Measurements from ENCODE around the gene TMEM170A.
"Not testable (repeated sequence)": the region's sequence is repeated elsewhere in the genome, so short reads cannot be mapped to it uniquely, and the experiment has no call there.

TMEM170A gene

GRCh38 chr16:75464122-75464918 is at the start of gene TMEM170A:
Gene TMEM170A (minus strand): TSS chr16:75464689. CDS start chr16:75464600, 89 bp downstream.
- DNase-seq: peak; percentile 100
- in situ Hi-C loops (cut with MboI; ENCODE audit: low pct_unique_long_range_greater_than_20kb, low sequenced_read_pairs): no loop called here

- peak; percentile 57 for DNase-seq
- in situ Hi-C loops (cut with MboI; ENCODE audit: low pct_unique_long_range_greater_than_20kb, low sequenced_read_pairs): no loop called here
Measured at GRCh38 chr16:75506574-75506973, 42.1 kb upstream of the TMEM170A start.

GRCh38 chr16:75506107-75506506 is 41.6 kb upstream of the TMEM170A start:
- in situ Hi-C loops (cut with MboI; ENCODE audit: low pct_unique_long_range_greater_than_20kb, low sequenced_read_pairs): no loop called here
- DNase-seq: no peak

GRCh38 chr16:75503801-75504200 is 39.3 kb upstream of the TMEM170A start:
- in situ Hi-C loops (cut with MboI; ENCODE audit: low pct_unique_long_range_greater_than_20kb, low sequenced_read_pairs): no loop called here

GRCh38 chr16:75502916-75503605 is 38.6 kb upstream of the TMEM170A start:
- in situ Hi-C loops (cut with MboI; ENCODE audit: low pct_unique_long_range_greater_than_20kb, low sequenced_read_pairs): no loop called here
- no peak for DNase-seq

More at GRCh38 chr16:75503801-75504200, 39.3 kb upstream of the TMEM170A start:
- DNase-seq: no peak

GRCh38 chr16:75501820-75502219 is 37.3 kb upstream of the TMEM170A start:
- DNase-seq; in situ Hi-C loops (cut with MboI; ENCODE audit: low pct_unique_long_range_greater_than_20kb, low sequenced_read_pairs): not testable (repeated sequence)

- DNase-seq: no peak
- in situ Hi-C loops (cut with MboI; ENCODE audit: low pct_unique_long_range_greater_than_20kb, low sequenced_read_pairs): no loop called here
Measured at GRCh38 chr16:75501359-75501758, 36.9 kb upstream of the TMEM170A start.

GRCh38 chr16:75498605-75499322 is 34.3 kb upstream of the TMEM170A start:
- DNase-seq: not testable (repeated sequence)
- in situ Hi-C loops (cut with MboI; ENCODE audit: low pct_unique_long_range_greater_than_20kb, low sequenced_read_pairs): loop anchor here (25.0 kb wide), 1 partner anchor 264 kb away; no protein-coding TSS in a partner anchor

- in situ Hi-C loops (cut with MboI; ENCODE audit: low pct_unique_long_range_greater_than_20kb, low sequenced_read_pairs): loop anchor here (25.0 kb wide), 1 partner anchor 265 kb away; no protein-coding TSS in a partner anchor
Measured at GRCh38 chr16:75497558-75497957, 33.1 kb upstream of the TMEM170A start.

GRCh38 chr16:75495076-75495674 is 30.7 kb upstream of the TMEM170A start, which contains the start of gene CHST6:
Gene CHST6 (minus strand): TSS chr16:75495441. CDS start chr16:75479828, 15,613 bp downstream.
- DNase-seq: no peak
- in situ Hi-C loops (cut with MboI; ENCODE audit: low pct_unique_long_range_greater_than_20kb, low sequenced_read_pairs): loop anchor here (25.0 kb wide), 1 partner anchor 267 kb away; no protein-coding TSS in a partner anchor

More at GRCh38 chr16:75497558-75497957, 33.1 kb upstream of the TMEM170A start:
- no peak for DNase-seq

GRCh38 chr16:75494661-75495075 is 30.2 kb upstream of the TMEM170A start:
- no peak for DNase-seq
- in situ Hi-C loops (cut with MboI; ENCODE audit: low pct_unique_long_range_greater_than_20kb, low sequenced_read_pairs): loop anchor here (25.0 kb wide), 1 partner anchor 268 kb away; no protein-coding TSS in a partner anchor

GRCh38 chr16:75494184-75494583 is 29.7 kb upstream of the TMEM170A start:
- DNase-seq: no peak

GRCh38 chr16:75491876-75492275 is 27.4 kb upstream of the TMEM170A start:
- DNase-seq: no peak
- in situ Hi-C loops (cut with MboI; ENCODE audit: low pct_unique_long_range_greater_than_20kb, low sequenced_read_pairs): loop anchor here (25.0 kb wide), 1 partner anchor 270 kb away; no protein-coding TSS in a partner anchor

More at GRCh38 chr16:75494184-75494583, 29.7 kb upstream of the TMEM170A start:
- in situ Hi-C loops (cut with MboI; ENCODE audit: low pct_unique_long_range_greater_than_20kb, low sequenced_read_pairs): loop anchor here (25.0 kb wide), 1 partner anchor 268 kb away; no protein-coding TSS in a partner anchor

GRCh38 chr16:75488322-75488721 is 23.8 kb upstream of the TMEM170A start:
- no peak for DNase-seq
- in situ Hi-C loops (cut with MboI; ENCODE audit: low pct_unique_long_range_greater_than_20kb, low sequenced_read_pairs): loop anchor here (25.0 kb wide), 1 partner anchor 274 kb away; no protein-coding TSS in a partner anchor

- in situ Hi-C loops (cut with MboI; ENCODE audit: low pct_unique_long_range_greater_than_20kb, low sequenced_read_pairs): loop anchor here (25.0 kb wide), 1 partner anchor 276 kb away; no protein-coding TSS in a partner anchor
- DNase-seq: no peak
Measured at GRCh38 chr16:75486676-75487313, 22.3 kb upstream of the TMEM170A start.

- in situ Hi-C loops (cut with MboI; ENCODE audit: low pct_unique_long_range_greater_than_20kb, low sequenced_read_pairs): loop anchor here (25.0 kb wide), 1 partner anchor 276 kb away; no protein-coding TSS in a partner anchor
- DNase-seq: no peak
Measured at GRCh38 chr16:75486014-75486675, 21.7 kb upstream of the TMEM170A start.

- in situ Hi-C loops (cut with MboI; ENCODE audit: low pct_unique_long_range_greater_than_20kb, low sequenced_read_pairs): loop anchor here (25.0 kb wide), 1 partner anchor 277 kb away; no protein-coding TSS in a partner anchor
- no peak for DNase-seq
Measured at GRCh38 chr16:75485230-75486013, 20.9 kb upstream of the TMEM170A start.
